ENCODE measurements around the gene FOXK2. TPM values are rescaled to one million over a fixed set of nuclear protein-coding genes. Genes with fewer than 3 reads are reported as not detected.

FOXK2 gene
- total RNA-seq: 10 to 100 TPM; 40.6 to 67.7 (median 61.1) TPM

DNA sequence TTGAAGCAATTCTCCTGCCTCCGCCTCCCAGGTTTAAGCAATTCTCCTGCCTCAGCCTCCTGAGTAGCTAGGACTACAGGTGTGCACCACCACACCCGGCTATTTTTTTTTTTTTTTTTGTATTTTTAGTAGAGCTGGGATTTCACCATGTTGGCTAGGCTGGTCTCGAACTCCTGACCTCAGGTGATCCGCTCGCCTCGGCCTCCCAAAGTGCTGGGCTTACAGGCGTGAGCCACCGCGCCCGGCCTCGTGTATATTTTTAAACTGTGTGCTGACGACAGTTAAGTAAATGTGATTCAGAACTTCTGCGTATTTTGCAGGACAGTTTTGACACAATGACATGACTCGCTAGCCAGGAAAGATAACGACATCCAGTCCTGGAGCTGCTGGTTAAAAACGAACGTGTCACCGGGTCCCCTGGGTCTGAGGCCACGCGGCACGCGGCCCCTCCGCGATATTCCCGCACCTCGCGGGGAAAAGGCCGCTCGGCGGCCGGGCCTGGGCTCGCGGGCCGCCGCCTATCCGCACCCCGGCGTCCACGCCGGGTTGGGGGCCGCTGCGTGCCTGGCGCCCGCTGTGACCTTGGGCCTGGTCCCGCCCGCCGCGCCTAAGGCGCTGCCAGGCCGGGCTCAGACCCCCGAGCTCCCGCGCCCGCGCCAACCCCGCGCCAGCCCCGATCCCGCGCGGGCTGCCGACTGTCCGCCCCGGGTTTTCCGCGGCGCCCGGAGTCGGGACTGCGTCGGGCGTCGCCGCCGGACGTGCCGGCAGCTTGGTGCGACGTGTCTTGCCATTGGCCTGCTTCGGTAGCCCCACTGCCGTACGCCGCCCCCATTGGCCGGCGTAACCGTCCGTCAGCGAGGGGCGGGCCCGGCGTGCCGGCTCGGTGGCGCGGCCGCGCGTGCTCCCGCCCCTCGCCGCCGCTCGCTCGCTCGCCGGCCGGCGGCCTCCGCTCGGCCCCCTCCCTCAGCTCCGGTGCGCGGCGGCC lies at the start of gene FOXK2:
Gene FOXK2 (plus strand): TSS at position 907 of the 985 bp plus-strand sequence. CDS start 157 bp downstream, outside the sequence.
- H3K4me3 ChIP-seq: peak within 1 kb of the TSS; percentile 92 to 96 (median 94)
- H3K27me3 ChIP-seq: no peaks in the 10 kb centered on the region
- peaks cover 0 to 28% (median 5%) of the 10 kb centered on the region in 4 donors for H3K4me1 ChIP-seq
- H3K9me3 ChIP-seq: no peaks in the 10 kb centered on the region
- H3K27ac ChIP-seq: peak within 1 kb of the TSS; percentile 86 to 99 (median 96)
- TF ChIP-seq POLR2A (IDR thresholded peaks at IDR 0.05): peak in 1 of 2 donors; percentile 48
- TF ChIP-seq, protein P1, sequence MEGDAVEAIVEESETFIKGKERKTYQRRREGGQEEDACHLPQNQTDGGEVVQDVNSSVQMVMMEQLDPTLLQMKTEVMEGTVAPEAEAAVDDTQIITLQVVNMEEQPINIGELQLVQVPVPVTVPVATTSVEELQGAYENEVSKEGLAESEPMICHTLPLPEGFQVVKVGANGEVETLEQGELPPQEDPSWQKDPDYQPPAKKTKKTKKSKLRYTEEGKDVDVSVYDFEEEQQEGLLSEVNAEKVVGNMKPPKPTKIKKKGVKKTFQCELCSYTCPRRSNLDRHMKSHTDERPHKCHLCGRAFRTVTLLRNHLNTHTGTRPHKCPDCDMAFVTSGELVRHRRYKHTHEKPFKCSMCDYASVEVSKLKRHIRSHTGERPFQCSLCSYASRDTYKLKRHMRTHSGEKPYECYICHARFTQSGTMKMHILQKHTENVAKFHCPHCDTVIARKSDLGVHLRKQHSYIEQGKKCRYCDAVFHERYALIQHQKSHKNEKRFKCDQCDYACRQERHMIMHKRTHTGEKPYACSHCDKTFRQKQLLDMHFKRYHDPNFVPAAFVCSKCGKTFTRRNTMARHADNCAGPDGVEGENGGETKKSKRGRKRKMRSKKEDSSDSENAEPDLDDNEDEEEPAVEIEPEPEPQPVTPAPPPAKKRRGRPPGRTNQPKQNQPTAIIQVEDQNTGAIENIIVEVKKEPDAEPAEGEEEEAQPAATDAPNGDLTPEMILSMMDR (IDR thresholded peaks at IDR 0.05): peak in 2 of 6 experiments; percentile 16 to 23
- H3K36me3 ChIP-seq: no peaks in the 10 kb centered on the region
- DNase-seq: peak; percentile 86 to 96 (median 95)

DNA sequence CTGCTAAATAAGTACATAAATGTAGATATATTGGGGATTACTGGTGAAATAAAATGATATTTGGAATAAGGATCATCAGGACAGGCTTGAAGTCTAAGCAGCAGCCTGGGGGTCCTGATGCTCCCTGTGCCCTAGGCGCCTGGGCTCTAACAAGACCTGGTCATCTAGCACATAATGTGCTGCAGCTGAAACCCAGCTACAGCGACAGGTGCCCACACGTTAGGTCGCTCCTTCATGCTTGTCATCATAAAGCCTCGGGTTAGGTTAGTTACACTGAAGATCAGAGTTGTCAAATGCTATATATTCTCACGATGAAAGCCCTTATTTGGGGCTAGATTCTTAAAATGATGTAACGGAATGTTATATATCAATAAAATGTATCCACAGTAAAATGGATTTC lies 49.5 kb upstream of the FOXK2 start:
- TF ChIP-seq POLR2A (IDR thresholded peaks at IDR 0.05): no peak
- TF ChIP-seq, protein P1 (IDR thresholded peaks at IDR 0.05): no peak
- no peak for DNase-seq
- Histone ChIP-seq H3K9me3 (no peaks in the 10 kb centered on the region), H3K36me3 (peaks cover 0 to 86% (median 0%) of the 10 kb centered on the region in 3 donors), H3K27me3 (no peaks in the 10 kb centered on the region), H3K4me1 (no peaks in the 10 kb centered on the region), H3K27ac (no peak overlapping the region), H3K4me3 (no peak overlapping the region)

DNA sequence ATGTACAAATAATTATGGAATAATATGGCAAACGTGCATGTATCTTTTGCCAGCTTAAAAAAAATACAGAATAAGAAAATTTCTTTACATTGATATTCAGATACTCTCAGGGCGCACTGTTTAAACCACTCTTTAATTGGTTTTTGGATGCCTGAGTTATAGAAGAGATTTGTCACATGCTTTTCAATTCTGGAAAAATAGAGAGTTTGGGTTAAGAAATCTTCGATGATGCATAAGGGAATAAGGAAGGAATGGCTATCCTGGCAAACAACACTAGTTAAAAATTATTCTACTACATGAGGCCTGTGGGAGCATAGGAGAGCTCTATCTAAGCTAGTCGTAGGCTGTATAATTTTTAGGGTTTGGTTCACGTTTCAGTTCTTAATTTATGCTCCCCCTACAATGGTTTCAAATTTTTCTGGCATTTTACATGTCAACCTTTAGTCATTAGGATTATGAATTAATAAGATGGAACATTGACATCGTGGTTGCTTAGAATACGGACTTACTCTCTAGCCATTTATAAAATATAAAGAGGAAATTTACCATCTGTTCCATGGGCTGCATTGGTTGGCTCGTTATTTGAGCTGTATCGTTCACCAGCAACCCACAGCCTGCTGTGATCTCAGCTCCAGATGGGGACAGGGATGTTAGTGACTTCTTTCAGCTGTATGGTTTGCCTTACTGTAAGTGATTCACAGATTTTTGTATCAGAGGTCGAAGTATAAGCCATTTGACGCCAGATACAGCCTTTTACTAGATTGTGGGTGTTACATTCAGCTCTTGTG lies 45.1 kb upstream of the FOXK2 start:
- no peak for DNase-seq
- Histone ChIP-seq H3K27ac (no peak overlapping the region), H3K4me3 (no peak overlapping the region), H3K27me3 (no peaks in the 10 kb centered on the region), H3K4me1 (no peaks in the 10 kb centered on the region), H3K36me3 (peaks cover 0 to 91% (median 0%) of the 10 kb centered on the region in 3 donors), H3K9me3 (no peaks in the 10 kb centered on the region)
- TF ChIP-seq POLR2A (IDR thresholded peaks at IDR 0.05): no peak
- TF ChIP-seq, protein P1 (IDR thresholded peaks at IDR 0.05): no peak

DNA sequence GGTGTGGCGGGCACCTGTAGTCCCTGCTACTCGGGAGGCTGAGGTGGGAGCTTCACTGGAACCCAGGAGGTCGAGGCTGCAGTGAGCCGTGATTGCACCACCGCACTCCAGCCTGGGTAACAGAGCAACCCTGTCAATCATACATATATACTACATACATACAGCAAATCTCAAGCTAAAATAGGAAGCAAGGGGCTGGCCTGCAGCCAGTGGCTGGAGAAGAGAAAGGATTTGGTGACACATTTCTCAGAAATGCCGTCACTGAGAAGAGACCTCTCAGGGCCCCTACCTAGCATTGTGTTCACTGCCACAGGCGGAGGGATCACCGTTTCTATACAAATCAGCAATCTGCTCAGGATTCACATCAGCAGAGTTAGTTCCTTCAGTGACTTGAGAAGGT lies 44.1 kb upstream of the FOXK2 start:
- Histone ChIP-seq H3K9me3 (no peaks in the 10 kb centered on the region), H3K4me3 (no peak overlapping the region), H3K4me1 (no peaks in the 10 kb centered on the region), H3K36me3 (peaks cover 0 to 91% (median 4%) of the 10 kb centered on the region in 3 donors), H3K27ac (no peak overlapping the region), H3K27me3 (no peaks in the 10 kb centered on the region)
- TF ChIP-seq, protein P1 (IDR thresholded peaks at IDR 0.05): no peak
- no peak for TF ChIP-seq POLR2A (IDR thresholded peaks at IDR 0.05)
- DNase-seq: no peak

DNA sequence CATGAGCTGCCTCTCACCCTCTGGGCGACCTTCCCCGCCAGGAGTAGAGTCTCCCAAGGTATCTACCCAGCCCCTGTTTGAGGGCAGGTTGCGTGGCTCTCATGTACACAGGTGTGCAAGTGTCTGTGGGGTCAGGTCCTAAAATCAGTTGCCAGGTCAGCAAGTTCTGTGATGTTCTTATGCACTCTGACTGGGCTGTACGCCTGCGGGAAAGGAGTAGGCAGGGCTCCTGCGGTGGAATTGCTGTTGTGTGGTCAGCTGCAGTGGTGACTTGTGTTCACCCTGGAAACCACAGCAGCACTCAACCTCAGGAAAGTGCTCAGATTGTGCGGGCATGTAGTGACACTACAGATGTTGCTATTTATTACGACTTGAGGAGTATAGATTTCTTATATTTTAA lies 41.6 kb upstream of the FOXK2 start:
- Histone ChIP-seq H3K27me3 (no peaks in the 10 kb centered on the region), H3K4me3 (no peak overlapping the region), H3K27ac (no peak overlapping the region), H3K4me1 (no peaks in the 10 kb centered on the region), H3K36me3 (peaks cover 0 to 99% (median 4%) of the 10 kb centered on the region in 3 donors), H3K9me3 (no peaks in the 10 kb centered on the region)
- DNase-seq: no peak
- TF ChIP-seq, protein P1 (IDR thresholded peaks at IDR 0.05): no peak
- no peak for TF ChIP-seq POLR2A (IDR thresholded peaks at IDR 0.05)
